MM.1S (cell line): Measurements from ENCODE around the gene UTP25.

Experiments
- DNase-seq: peaks from one replicate; pipeline ENCODE4 v3.0.0-alpha.2; 2015
- H2AFZ ChIP-seq: fragments of 300-600 bp; sonication (generic); 2 replicates; pipeline ENCODE4 v1.6.0; 2016; ENCODE audit warnings: antibody characterized with exemption, low read length
- H3F3A ChIP-seq: fragments of 300-600 bp; sonication (generic); 2 replicates; pipeline ENCODE4 v1.6.1; 2016; ENCODE audit warnings: mild to moderate bottlenecking, antibody characterized with exemption, low read length, moderate library complexity, mixed read lengths; ENCODE audit not compliant: insufficient read depth
- H3K27ac ChIP-seq: fragments of 300-600 bp; sonication (generic); 2 replicates; pipeline ENCODE4 v1.5.1; 2016; ENCODE audit warnings: mild to moderate bottlenecking, low read length
- H3K27me3 ChIP-seq: fragments of 300-600 bp; sonication (generic); replicated peaks from 2 replicates; pipeline ENCODE4 v1.6.0; 2016; ENCODE audit warnings: low read length; ENCODE audit not compliant: insufficient read depth
- H3K36me3 ChIP-seq: fragments of 300-600 bp; sonication (generic); replicated peaks from 2 replicates; pipeline ENCODE4 v1.6.1; 2016; ENCODE audit warnings: mild to moderate bottlenecking, low read length, mixed read lengths; ENCODE audit not compliant: insufficient read depth
- H3K4me1 ChIP-seq: fragments of 300-600 bp; sonication (generic); 2 replicates; pipeline ENCODE4 v1.6.1; 2016; ENCODE audit warnings: low read length, mixed read lengths
- H3K4me2 ChIP-seq: fragments of 300-600 bp; sonication (generic); 2 replicates; pipeline ENCODE4 v1.6.0; 2016; ENCODE audit warnings: low read depth, low read length
- H3K4me3 ChIP-seq: fragments of 300-600 bp; sonication (generic); 2 replicates; pipeline ENCODE4 v1.5.1; 2016; ENCODE audit warnings: low read length, mixed read lengths
- H3K79me2 ChIP-seq: fragments of 300-600 bp; sonication (generic); 2 replicates; pipeline ENCODE4 v1.6.1; 2016; ENCODE audit warnings: mixed run types, low read length, mixed read lengths
- H3K9ac ChIP-seq: fragments of 300-600 bp; sonication (generic); 2 replicates; pipeline ENCODE4 v1.6.1; 2016; ENCODE audit warnings: low read length, mixed read lengths
- H3K9me2 ChIP-seq: fragments of 300-600 bp; sonication (generic); replicated peaks from 2 replicates; pipeline ENCODE4 v1.6.1; 2016; ENCODE audit warnings: mild to moderate bottlenecking, low read length, mixed read lengths; ENCODE audit not compliant: insufficient read depth
- H3K9me3 ChIP-seq: fragments of 300-600 bp; sonication (generic); replicated peaks from 2 replicates; pipeline ENCODE4 v1.6.1; 2016; ENCODE audit warnings: mild to moderate bottlenecking, low read length, mixed read lengths; ENCODE audit not compliant: insufficient read depth
- H4K20me1 ChIP-seq: fragments of 300-600 bp; sonication (generic); 2 replicates; pipeline ENCODE4 v1.6.1; 2016; ENCODE audit warnings: mild to moderate bottlenecking, low read length, moderate library complexity, mixed read lengths; ENCODE audit not compliant: insufficient read depth
- EZH2 ChIP-seq: fragments of 300-600 bp; sonication (generic); optimal IDR thresholded peaks from 2 replicates; pipeline ENCODE3; 2017; ENCODE audit warnings: low read depth, mild to moderate bottlenecking, antibody characterized with exemption, low read length, mixed read lengths
- EZH2phosphoT487 ChIP-seq: fragments of 300-600 bp; sonication (generic); IDR thresholded peaks from 2 replicates; pipeline ENCODE4 v1.6.1; 2018; ENCODE audit warnings: antibody characterized with exemption, low read length
- TF ChIP-seq, protein P1 (sequence below): fragments of 300-600 bp; sonication (generic); IDR thresholded peaks from 2 replicates; pipeline ENCODE4 v1.5.1; 2016; ENCODE audit warnings: antibody characterized with exemption, low read length, mixed read lengths

UTP25 gene

DNA sequence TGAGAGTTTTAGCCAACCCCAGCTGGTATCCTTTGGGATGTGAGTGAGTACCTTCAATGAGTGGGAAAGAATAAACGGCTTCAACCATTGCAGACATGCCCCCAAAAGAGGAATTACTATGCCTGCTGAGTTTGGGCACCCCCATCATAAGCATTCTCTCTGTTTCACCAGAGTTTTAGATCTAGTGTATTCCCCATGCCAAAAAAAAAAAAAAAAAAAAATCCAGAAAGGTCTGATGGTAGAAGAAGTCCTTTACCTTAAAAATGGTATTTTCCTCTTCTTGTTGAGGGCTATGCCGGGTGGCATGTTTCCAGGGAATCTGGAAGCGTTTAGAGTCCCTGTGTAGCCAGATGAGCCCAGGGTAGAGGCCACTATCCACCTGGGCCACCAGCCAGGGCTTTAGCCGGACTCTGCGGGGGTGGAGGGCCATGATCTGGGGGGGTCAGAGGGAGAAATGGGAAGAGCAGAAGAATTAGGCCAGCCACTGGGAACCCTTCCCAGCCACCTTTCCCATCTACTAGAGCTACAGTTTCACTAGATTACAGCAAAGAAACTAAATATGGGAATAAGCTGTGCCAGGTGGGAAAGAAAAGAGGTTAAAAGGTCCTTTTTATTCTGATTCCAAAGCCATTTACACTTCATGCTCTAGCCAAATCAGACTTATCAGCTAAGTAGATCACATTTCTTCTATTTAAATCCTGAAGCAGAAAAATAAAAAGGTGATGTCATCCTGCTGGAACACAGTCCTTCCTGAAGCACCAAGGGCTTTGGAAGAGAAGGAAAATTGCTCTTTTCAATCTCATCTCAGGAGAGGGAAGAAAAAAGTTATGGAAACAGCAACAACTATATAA lies 26.6 kb upstream of the UTP25 start:
- no peak overlapping the region for H3K27ac ChIP-seq
- TF ChIP-seq EZH2 (no peak), EZH2phosphoT487 (no peak)
- TF ChIP-seq, protein P1, sequence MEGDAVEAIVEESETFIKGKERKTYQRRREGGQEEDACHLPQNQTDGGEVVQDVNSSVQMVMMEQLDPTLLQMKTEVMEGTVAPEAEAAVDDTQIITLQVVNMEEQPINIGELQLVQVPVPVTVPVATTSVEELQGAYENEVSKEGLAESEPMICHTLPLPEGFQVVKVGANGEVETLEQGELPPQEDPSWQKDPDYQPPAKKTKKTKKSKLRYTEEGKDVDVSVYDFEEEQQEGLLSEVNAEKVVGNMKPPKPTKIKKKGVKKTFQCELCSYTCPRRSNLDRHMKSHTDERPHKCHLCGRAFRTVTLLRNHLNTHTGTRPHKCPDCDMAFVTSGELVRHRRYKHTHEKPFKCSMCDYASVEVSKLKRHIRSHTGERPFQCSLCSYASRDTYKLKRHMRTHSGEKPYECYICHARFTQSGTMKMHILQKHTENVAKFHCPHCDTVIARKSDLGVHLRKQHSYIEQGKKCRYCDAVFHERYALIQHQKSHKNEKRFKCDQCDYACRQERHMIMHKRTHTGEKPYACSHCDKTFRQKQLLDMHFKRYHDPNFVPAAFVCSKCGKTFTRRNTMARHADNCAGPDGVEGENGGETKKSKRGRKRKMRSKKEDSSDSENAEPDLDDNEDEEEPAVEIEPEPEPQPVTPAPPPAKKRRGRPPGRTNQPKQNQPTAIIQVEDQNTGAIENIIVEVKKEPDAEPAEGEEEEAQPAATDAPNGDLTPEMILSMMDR: no peak
- no peak for DNase-seq
- no peak overlapping the region for H2AFZ ChIP-seq
- no peaks in the 10 kb centered on the region for H3K79me2 ChIP-seq
- no peak overlapping the region for H3K4me2 ChIP-seq
- no peaks in the 10 kb centered on the region for H3K27me3 ChIP-seq
- H3K9ac ChIP-seq: no peak overlapping the region
- H3K4me1 ChIP-seq: no peaks in the 10 kb centered on the region
- no peaks in the 10 kb centered on the region for H4K20me1 ChIP-seq
- H3F3A ChIP-seq: no peaks in the 10 kb centered on the region
- H3K4me3 ChIP-seq: no peak overlapping the region
- no peaks in the 10 kb centered on the region for H3K9me2 ChIP-seq
- H3K9me3 ChIP-seq: no peaks in the 10 kb centered on the region
- H3K36me3 ChIP-seq: no peaks in the 10 kb centered on the region

DNA sequence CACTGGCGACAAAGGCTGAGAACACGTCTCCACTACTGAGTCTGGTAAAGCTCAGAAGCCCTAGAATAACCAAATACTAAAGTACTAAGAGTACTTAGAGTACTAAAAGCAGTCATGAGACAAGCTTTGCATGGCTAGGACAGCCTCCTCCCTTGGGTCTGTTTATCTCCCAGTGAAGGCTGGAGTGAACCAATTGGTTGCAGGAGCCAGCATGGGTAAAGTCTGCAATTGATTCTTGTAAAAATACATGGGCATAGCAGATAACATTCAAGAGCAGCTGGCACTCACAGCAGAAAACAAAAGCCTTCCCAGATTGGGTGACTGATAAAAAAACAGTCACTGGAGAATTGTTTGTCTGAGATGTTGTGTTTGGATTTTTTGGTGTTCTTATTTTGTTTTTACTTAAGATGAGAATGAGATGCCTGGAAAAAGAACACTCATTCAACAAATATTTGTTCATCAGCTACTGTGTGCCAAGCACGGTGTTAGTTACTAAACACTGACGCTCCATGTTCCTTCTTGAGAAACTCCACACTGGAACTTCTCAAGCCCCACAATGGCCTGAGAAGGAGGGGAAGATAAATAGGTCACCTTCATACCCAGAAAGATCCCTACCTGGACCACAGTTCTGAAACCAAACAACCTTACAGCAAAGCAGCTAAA lies 25.5 kb upstream of the UTP25 start:
- H2AFZ ChIP-seq: no peak overlapping the region
- no peaks in the 10 kb centered on the region for H3K27me3 ChIP-seq
- H3F3A ChIP-seq: no peaks in the 10 kb centered on the region
- no peaks in the 10 kb centered on the region for H3K79me2 ChIP-seq
- no peak for DNase-seq
- H3K9me2 ChIP-seq: no peaks in the 10 kb centered on the region
- no peak overlapping the region for H3K4me2 ChIP-seq
- H3K4me1 ChIP-seq: no peaks in the 10 kb centered on the region
- H4K20me1 ChIP-seq: no peaks in the 10 kb centered on the region
- no peak overlapping the region for H3K27ac ChIP-seq
- no peaks in the 10 kb centered on the region for H3K9me3 ChIP-seq
- TF ChIP-seq, protein P1: no peak
- TF ChIP-seq EZH2 (no peak), EZH2phosphoT487 (no peak)
- H3K4me3 ChIP-seq: no peak overlapping the region
- H3K9ac ChIP-seq: no peak overlapping the region
- H3K36me3 ChIP-seq: no peaks in the 10 kb centered on the region

DNA sequence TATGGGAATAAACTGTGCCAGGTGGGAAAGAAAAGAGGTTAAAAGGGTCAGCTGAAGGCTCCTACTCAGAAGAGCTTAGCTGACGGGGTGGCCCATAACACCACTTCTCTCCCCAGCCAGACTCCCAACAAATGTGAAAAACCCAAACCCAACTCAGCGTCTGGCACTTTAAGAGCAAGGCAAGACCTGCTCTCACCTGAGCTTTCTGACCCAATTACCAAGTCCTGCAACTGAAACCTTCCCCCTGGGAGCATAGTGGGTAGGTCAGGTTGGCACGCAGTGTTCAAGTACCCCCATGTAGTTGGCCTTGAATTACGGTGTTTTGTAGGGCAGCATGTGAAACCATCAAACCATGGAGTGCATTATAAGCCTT lies 25.0 kb upstream of the UTP25 start:
- TF ChIP-seq EZH2: no peak
- no peak for TF ChIP-seq EZH2phosphoT487
- TF ChIP-seq, protein P1: no peak
- no peaks in the 10 kb centered on the region for H3K27me3 ChIP-seq
- H3K9ac ChIP-seq: no peak overlapping the region
- H3K4me1 ChIP-seq: no peaks in the 10 kb centered on the region
- no peaks in the 10 kb centered on the region for H4K20me1 ChIP-seq
- no peaks in the 10 kb centered on the region for H3F3A ChIP-seq
- H3K36me3 ChIP-seq: no peaks in the 10 kb centered on the region
- no peaks in the 10 kb centered on the region for H3K9me2 ChIP-seq
- H3K27ac ChIP-seq: no peak overlapping the region
- H3K9me3 ChIP-seq: no peaks in the 10 kb centered on the region
- H3K4me2 ChIP-seq: no peak overlapping the region
- H3K79me2 ChIP-seq: no peaks in the 10 kb centered on the region
- DNase-seq: no peak
- no peak overlapping the region for H2AFZ ChIP-seq
- no peak overlapping the region for H3K4me3 ChIP-seq
